GM12878 (cell line): ENCODE data around the gene GARRE1. TPM values are rescaled to one million over a fixed set of nuclear protein-coding genes. Genes with fewer than 3 reads are reported as not detected.

Experiments
- CHD1 ChIP-seq: IDR thresholded peaks from 2 replicates; pipeline ENCODE4 v1.6.1; 2012; ENCODE audit warnings: low read depth, low read length, improper control_type of control experiment
- DPF2 ChIP-seq: fragments of 450-650 bp; IDR thresholded peaks from 2 replicates; pipeline ENCODE4 v1.6.1; 2017; ENCODE audit warnings: mild to moderate bottlenecking
- EED ChIP-seq: sonication (generic); IDR thresholded peaks from 2 replicates; pipeline ENCODE4 v1.6.1; 2016; ENCODE audit warnings: antibody characterized with exemption, low read depth
- EGR1 ChIP-seq, 2 experiments: IDR thresholded peaks; 1 replicate in 1 of 2; 2 replicates in 1 of 2; pipeline ENCODE4 v1.6.1; 2011 to 2012; ENCODE audit warnings: low read depth in 2 of 2, low read length in 2 of 2, borderline replicate concordance in 1 of 2, mild to moderate bottlenecking in 1 of 2, moderate library complexity in 1 of 2
- GATAD2B ChIP-seq: fragments of 450-650 bp; conservative IDR thresholded peaks from 2 replicates; pipeline ENCODE4 v1.6.1; 2017; ENCODE audit warnings: low read depth, mild to moderate bottlenecking, moderate library complexity
- KLF5 ChIP-seq: fragments of 450-650 bp; IDR thresholded peaks from 2 replicates; pipeline ENCODE4 v1.6.1; 2014; ENCODE audit warnings: mild to moderate bottlenecking; ENCODE audit not compliant: partially characterized antibody
- LARP7 ChIP-seq: fragments of 450-650 bp; IDR thresholded peaks from 2 replicates; pipeline ENCODE4 v1.6.1; 2017; ENCODE audit warnings: mild to moderate bottlenecking
- NR2F1 ChIP-seq: fragments of 450-650 bp; conservative IDR thresholded peaks from 2 replicates; pipeline ENCODE4 v1.6.1; 2017; ENCODE audit warnings: mild to moderate bottlenecking
- POLR2A ChIP-seq: IDR thresholded peaks from 2 replicates; pipeline ENCODE4 v1.6.1; 2011; ENCODE audit warnings: low read depth, mild to moderate bottlenecking, low read length
- RB1 ChIP-seq: fragments of 450-650 bp; formaldehyde crosslinking; IDR thresholded peaks from 2 replicates; pipeline ENCODE4 v1.6.1; 2017; ENCODE audit warnings: mild to moderate bottlenecking, borderline replicate concordance
- STAT3 ChIP-seq: IDR thresholded peaks from 2 replicates; pipeline ENCODE4 v1.6.1; 2011; ENCODE audit warnings: low read depth, low read length, improper control_type of control experiment
- TCF12 ChIP-seq: IDR thresholded peaks from 2 replicates; pipeline ENCODE4 v1.6.1; 2011; ENCODE audit warnings: low read depth, mild to moderate bottlenecking, low read length
- TCF7 ChIP-seq: IDR thresholded peaks from 2 replicates; pipeline ENCODE4 v1.6.1; 2014; ENCODE audit warnings: antibody characterized with exemption, borderline replicate concordance
- polyA plus RNA-seq, 11 experiments: library from polyadenylated mRNA; depleted of rRNA in 4 of 11; unstranded in 6 of 11; stranded (reverse) in 5 of 11; fragments of >200 nt; fragmentation: Nextera tagmentation in 4 of 11; fragmentation: Illumina TruSeq in 1 of 11; extraction: Ambion mirVana in 4 of 11; extraction: Trizol in 1 of 11; gene quantifications; 1 replicate in 1 of 11; 2 replicates in 10 of 11; pipeline versions ENCODE4 v1.2.1 to v1.2.3, GENCODE V29; 2011 to 2016; ENCODE audit warnings: inconsistent platforms in 2 of 11, missing spikeins in 2 of 11, low read depth in 1 of 11
- total RNA-seq, 4 experiments: library from RNA; depleted of rRNA in 3 of 4; stranded (reverse); fragments of >200 nt in 3 of 4; fragmentation: Illumina TruSeq in 1 of 4; extraction: Trizol in 1 of 4; gene quantifications; 2 replicates each; pipeline versions ENCODE4 v1.2.1 to v1.2.3, GENCODE V29; 2013 to 2021
- TF ChIP-seq, protein P1 (sequence below): fragments of 450-650 bp; conservative IDR thresholded peaks from 2 replicates; pipeline ENCODE4 v1.6.1; 2017; ENCODE audit warnings: mild to moderate bottlenecking, moderate library complexity
- TF ChIP-seq, protein P2 (sequence below): fragments of 450-650 bp; IDR thresholded peaks from 2 replicates; pipeline ENCODE4 v1.6.1; 2017; ENCODE audit warnings: mild to moderate bottlenecking, moderate library complexity
- TF ChIP-seq, protein P3 (sequence below): fragments of 450-650 bp; IDR thresholded peaks from 2 replicates; pipeline ENCODE4 v1.6.1; 2017; ENCODE audit warnings: antibody characterized with exemption, mild to moderate bottlenecking, moderate library complexity
- TF ChIP-seq, protein P4 (sequence below): IDR thresholded peaks from 2 replicates; pipeline ENCODE4 v1.6.1; 2012; ENCODE audit warnings: low read depth, low read length, improper control_type of control experiment

Gene GARRE1
- total and polyA plus RNA-seq, 10 of the 15 experiments (the other 5 are each of a cell fraction or from before 2014, with no cell fraction given) = 1.1 to 9.4 (median 5.1) TPM

DNA sequence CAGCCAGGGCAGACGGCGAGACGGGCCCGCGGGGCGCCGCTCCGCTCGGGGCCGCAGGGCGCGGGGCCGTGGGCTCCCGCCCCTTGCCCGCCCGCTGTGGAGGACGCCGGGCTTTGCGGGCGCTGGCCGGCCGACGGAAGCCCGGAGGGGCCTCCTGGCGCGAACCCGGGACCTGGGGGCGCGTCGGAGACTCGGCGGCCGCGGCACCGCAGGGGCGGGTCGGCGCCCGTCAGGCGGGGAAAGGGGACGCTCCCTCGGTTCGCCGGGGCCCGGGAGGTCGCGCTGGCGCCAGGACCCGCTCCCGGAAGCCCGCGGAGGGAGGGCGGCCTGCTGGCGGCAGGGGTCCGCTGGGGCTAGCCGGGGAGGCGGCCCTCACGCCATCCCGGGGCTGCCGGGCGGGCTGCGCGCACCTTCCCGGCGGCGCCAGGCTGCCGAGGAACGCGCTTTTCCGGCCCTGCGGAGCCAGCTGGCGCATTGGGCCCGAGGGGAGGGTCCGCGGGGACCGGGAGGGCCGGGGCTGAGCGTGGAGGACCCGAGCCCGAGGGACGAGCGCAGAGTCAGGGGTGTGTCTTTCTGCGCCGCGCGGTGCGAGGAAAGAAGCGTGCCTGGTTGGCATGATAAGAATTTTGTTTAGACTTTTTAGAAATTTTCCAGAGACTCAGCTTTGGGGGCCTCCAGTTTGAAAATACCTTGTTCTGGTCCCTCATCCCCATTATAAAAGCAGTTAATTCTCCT is 511 bp downstream of the GARRE1 start (continued):
- TF ChIP-seq, protein P1, sequence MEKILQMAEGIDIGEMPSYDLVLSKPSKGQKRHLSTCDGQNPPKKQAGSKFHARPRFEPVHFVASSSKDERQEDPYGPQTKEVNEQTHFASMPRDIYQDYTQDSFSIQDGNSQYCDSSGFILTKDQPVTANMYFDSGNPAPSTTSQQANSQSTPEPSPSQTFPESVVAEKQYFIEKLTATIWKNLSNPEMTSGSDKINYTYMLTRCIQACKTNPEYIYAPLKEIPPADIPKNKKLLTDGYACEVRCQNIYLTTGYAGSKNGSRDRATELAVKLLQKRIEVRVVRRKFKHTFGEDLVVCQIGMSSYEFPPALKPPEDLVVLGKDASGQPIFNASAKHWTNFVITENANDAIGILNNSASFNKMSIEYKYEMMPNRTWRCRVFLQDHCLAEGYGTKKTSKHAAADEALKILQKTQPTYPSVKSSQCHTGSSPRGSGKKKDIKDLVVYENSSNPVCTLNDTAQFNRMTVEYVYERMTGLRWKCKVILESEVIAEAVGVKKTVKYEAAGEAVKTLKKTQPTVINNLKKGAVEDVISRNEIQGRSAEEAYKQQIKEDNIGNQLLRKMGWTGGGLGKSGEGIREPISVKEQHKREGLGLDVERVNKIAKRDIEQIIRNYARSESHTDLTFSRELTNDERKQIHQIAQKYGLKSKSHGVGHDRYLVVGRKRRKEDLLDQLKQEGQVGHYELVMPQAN = peak; percentile 76
- TF ChIP-seq KLF5 = peak; percentile 41
- TF ChIP-seq EED = no peak
- TF ChIP-seq GATAD2B = peak; percentile 88
- TF ChIP-seq, protein P2, sequence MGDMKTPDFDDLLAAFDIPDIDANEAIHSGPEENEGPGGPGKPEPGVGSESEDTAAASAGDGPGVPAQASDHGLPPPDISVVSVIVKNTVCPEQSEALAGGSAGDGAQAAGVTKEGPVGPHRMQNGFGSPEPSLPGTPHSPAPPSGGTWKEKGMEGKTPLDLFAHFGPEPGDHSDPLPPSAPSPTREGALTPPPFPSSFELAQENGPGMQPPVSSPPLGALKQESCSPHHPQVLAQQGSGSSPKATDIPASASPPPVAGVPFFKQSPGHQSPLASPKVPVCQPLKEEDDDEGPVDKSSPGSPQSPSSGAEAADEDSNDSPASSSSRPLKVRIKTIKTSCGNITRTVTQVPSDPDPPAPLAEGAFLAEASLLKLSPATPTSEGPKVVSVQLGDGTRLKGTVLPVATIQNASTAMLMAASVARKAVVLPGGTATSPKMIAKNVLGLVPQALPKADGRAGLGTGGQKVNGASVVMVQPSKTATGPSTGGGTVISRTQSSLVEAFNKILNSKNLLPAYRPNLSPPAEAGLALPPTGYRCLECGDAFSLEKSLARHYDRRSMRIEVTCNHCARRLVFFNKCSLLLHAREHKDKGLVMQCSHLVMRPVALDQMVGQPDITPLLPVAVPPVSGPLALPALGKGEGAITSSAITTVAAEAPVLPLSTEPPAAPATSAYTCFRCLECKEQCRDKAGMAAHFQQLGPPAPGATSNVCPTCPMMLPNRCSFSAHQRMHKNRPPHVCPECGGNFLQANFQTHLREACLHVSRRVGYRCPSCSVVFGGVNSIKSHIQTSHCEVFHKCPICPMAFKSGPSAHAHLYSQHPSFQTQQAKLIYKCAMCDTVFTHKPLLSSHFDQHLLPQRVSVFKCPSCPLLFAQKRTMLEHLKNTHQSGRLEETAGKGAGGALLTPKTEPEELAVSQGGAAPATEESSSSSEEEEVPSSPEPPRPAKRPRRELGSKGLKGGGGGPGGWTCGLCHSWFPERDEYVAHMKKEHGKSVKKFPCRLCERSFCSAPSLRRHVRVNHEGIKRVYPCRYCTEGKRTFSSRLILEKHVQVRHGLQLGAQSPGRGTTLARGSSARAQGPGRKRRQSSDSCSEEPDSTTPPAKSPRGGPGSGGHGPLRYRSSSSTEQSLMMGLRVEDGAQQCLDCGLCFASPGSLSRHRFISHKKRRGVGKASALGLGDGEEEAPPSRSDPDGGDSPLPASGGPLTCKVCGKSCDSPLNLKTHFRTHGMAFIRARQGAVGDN = peak; percentile 29; the same call in 1 of the 2 replicates
- peak; percentile 53 for TF ChIP-seq POLR2A
- peak; percentile 91 for TF ChIP-seq LARP7
- no peak for TF ChIP-seq TCF7
- TF ChIP-seq STAT3 = no peak
- no peak for TF ChIP-seq CHD1
- TF ChIP-seq, protein P3, sequence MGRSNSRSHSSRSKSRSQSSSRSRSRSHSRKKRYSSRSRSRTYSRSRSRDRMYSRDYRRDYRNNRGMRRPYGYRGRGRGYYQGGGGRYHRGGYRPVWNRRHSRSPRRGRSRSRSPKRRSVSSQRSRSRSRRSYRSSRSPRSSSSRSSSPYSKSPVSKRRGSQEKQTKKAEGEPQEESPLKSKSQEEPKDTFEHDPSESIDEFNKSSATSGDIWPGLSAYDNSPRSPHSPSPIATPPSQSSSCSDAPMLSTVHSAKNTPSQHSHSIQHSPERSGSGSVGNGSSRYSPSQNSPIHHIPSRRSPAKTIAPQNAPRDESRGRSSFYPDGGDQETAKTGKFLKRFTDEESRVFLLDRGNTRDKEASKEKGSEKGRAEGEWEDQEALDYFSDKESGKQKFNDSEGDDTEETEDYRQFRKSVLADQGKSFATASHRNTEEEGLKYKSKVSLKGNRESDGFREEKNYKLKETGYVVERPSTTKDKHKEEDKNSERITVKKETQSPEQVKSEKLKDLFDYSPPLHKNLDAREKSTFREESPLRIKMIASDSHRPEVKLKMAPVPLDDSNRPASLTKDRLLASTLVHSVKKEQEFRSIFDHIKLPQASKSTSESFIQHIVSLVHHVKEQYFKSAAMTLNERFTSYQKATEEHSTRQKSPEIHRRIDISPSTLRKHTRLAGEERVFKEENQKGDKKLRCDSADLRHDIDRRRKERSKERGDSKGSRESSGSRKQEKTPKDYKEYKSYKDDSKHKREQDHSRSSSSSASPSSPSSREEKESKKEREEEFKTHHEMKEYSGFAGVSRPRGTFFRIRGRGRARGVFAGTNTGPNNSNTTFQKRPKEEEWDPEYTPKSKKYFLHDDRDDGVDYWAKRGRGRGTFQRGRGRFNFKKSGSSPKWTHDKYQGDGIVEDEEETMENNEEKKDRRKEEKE = no peak
- 0 out of 2 replicates have a peak, but pooled peaks have one; percentile 6 for TF ChIP-seq TCF12
- TF ChIP-seq RB1 = peak; percentile 61; the same call in 1 of the 2 replicates
- TF ChIP-seq EGR1 (IDR thresholded peaks at IDR 0.05; ENCODE audit: borderline replicate concordance in 1 of 2, low read depth in 2 of 2, low read length in 2 of 2) = peak in 1 of 2 experiments; percentile 46; a peak in 2 of 3 replicates
- peak; percentile 67 for TF ChIP-seq NR2F1
- TF ChIP-seq DPF2 = peak; percentile 82
- TF ChIP-seq, protein P4, sequence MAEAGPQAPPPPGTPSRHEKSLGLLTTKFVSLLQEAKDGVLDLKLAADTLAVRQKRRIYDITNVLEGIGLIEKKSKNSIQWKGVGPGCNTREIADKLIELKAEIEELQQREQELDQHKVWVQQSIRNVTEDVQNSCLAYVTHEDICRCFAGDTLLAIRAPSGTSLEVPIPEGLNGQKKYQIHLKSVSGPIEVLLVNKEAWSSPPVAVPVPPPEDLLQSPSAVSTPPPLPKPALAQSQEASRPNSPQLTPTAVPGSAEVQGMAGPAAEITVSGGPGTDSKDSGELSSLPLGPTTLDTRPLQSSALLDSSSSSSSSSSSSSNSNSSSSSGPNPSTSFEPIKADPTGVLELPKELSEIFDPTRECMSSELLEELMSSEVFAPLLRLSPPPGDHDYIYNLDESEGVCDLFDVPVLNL = no peak
- TF ChIP-seq, all 136 proteins: peak for 18
